Heart left ventricle (tissue), 16 donors: ENCODE results near the gene NEDD4L. TPM values are rescaled to one million over a fixed set of nuclear protein-coding genes. Genes with fewer than 3 reads are reported as not detected.

Experiments
- ATAC-seq, 4 donors: fragments of 200-7000 bp; cut with Tn5 transposase; one replicate each; pipeline ENCODE4 v1.9.1; 2020 to 2022; ENCODE audit warnings: moderate library complexity in 4 of 4, mild to moderate bottlenecking in 3 of 4, moderate number of reproducible peaks in 1 of 4
- DNase-seq, 5 donors: peaks; one replicate each; pipeline ENCODE4 v3.0.0-alpha.2; 2020
- H3K27ac ChIP-seq, 12 donors: fragments of 200-600 bp; sonication (generic) in 4 of 12; one replicate each; pipeline versions ENCODE4 v1.5.0 to v1.8.0; 2016 to 2022; ENCODE audit warnings: mild to moderate bottlenecking in 2 of 12
- H3K27me3 ChIP-seq, 9 donors: fragments of 200-600 bp; sonication (generic) in 2 of 9; one replicate each; pipeline versions ENCODE4 v1.5.1 to v1.8.0; 2016 to 2022; ENCODE audit warnings: mild to moderate bottlenecking in 3 of 9
- H3K36me3 ChIP-seq, 9 donors: fragments of 200-600 bp; sonication (generic) in 2 of 9; one replicate each; pipeline versions ENCODE4 v1.5.0 to v1.8.0; 2018 to 2022; ENCODE audit warnings: mild to moderate bottlenecking in 2 of 9
- H3K4me1 ChIP-seq, 12 donors: fragments of 200-600 bp; sonication (generic) in 4 of 12; one replicate each; pipeline versions ENCODE4 v1.5.0 to v1.8.0; 2016 to 2022; ENCODE audit warnings: mild to moderate bottlenecking in 3 of 12
- H3K4me3 ChIP-seq, 12 donors: fragments of 200-600 bp; sonication (generic) in 4 of 12; one replicate each; pipeline versions ENCODE4 v1.5.0 to v1.8.0; 2017 to 2022; ENCODE audit warnings: mild to moderate bottlenecking in 9 of 12, moderate library complexity in 4 of 12
- H3K9me3 ChIP-seq, 12 donors: fragments of 200-600 bp; sonication (generic) in 4 of 12; one replicate each; pipeline versions ENCODE4 v1.5.0 to v1.8.0; 2016 to 2022; ENCODE audit warnings: mild to moderate bottlenecking in 1 of 12
- POLR2A ChIP-seq, 2 donors: fragments of 450-650 bp; IDR thresholded peaks; one replicate each; pipeline ENCODE4 v1.6.1; 2017; ENCODE audit warnings: antibody characterized with exemption in 2 of 2, mild to moderate bottlenecking in 2 of 2, moderate library complexity in 2 of 2
- WGBS, 4 donors: extraction: QIAGEN DNeasy Blood & Tissue Kit in 2 of 4; methylation state at CpG; one replicate each; pipeline versions ENCODE4 v1.1.5 to v1.1.7; 2013 to 2018; 5-methylcytosine and 5-hydroxymethylcytosine counted together
- intact Hi-C, 10 donors: fragments of 100-400 bp; cut with DNase I; formaldehyde crosslinking; loops; one replicate each; pipeline versions ENCODE4 v1.11.1 to v1.14.2; 2022
- polyA plus RNA-seq, 2 donors: library from polyadenylated mRNA; stranded (reverse); fragments of 200-250 nt; gene quantifications; one replicate each; pipeline ENCODE4 v1.2.3, GENCODE V29; 2013
- total RNA-seq, 9 donors: library from RNA; depleted of rRNA in 2 of 9; stranded (reverse); fragments of >200 nt in 2 of 9; fragmentation: NEBNext Ultra II Directional in 3 of 9; extraction: Animal tissue kit (Norgen Biotek cat#: 25700) in 3 of 9; gene quantifications; one replicate each; pipeline versions ENCODE4 v1.1.0 to v1.2.4, GENCODE V29; 2016 to 2023
- TF ChIP-seq, protein P1 (sequence below), 12 donors: fragments of 200-600 bp; sonication (generic) in 4 of 12; IDR thresholded peaks; one replicate each; pipeline versions ENCODE4 v1.5.0 to v1.8.0; 2018 to 2022; ENCODE audit warnings: antibody characterized with exemption in 12 of 12, mild to moderate bottlenecking in 5 of 12
- donor health status: ischemic (EF 13 %, LVEDD 7.1; RV severe dilation, severe dysfunction).
- donor health status: healthy with polysubstance abuse.
- donor health status: DM: no; HTN: yes; CAD: no.
- donor health status: DM: no; HTN: no; CAD: no.
- donor health status: ischemic (EF 25% LVEDD 6.9; RV normal size, moderate dysfunction).
- donor health status: ischemic (EF 25% LVEDD 5.7; RV mildly dilated, moderate dysfunction).
- donor health status: healthy.
- donor health status: DM: yes; HTN: yes; CAD: no.
- donor health status: ischemic (EF 35%, LVEDD 5.7; RV mildly dilated, moderate dysfunction).
- donor health status: nonischemic (EF 11% LVEDD 7.7; RV severe dilation, severe dysfunction).
- donor health status: DM: yes; HTN: yes; CAD: no.
- donor health status: PGD.
- donor health status: ischemic (EF 29% LVEDD 5.4; RV normal size, mild dysfunction).
- donor health status: nonischemic (EF 23%, LVEDD 6.1; RV moderate dilation, normal function).

NEDD4L gene
- total and polyA plus RNA-seq, 11 donors = 14.7 to 64.1 (median 51.7) TPM

DNA sequence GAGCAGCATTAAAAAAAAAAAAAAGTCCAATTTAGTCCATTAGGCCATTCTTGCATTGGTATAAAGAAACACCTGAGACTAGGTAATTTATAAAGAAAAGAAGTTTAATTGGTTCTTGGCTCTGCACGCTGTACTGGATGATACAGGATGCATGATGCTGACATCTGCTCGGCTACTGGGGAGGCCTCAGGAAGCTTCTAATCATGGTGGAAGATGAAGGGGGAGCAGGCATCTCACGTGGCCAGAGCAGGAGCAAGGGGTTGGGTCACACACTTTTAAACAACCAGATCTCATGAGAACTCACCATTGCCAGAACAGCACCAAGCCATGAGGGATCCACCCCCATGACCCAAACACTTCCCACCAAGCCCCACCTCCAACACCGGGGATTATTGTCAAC lies 100.1 kb downstream of the NEDD4L start:
- Histone ChIP-seq H3K9me3 (no peaks in the 10 kb centered on the region), H3K27me3 (no peaks in the 10 kb centered on the region), H3K4me1 (peaks cover 0 to 7% (median 0%) of the 10 kb centered on the region in 12 donors), H3K36me3 (no peaks in the 10 kb centered on the region), H3K4me3 (no peak overlapping the region), H3K27ac (no peak overlapping the region)
- WGBS, 4 donors = 95 to 98% (median 97%) methylated on average over 4 of the region's 4 CpGs
- DNase-seq = no peak
- TF ChIP-seq, protein P1, sequence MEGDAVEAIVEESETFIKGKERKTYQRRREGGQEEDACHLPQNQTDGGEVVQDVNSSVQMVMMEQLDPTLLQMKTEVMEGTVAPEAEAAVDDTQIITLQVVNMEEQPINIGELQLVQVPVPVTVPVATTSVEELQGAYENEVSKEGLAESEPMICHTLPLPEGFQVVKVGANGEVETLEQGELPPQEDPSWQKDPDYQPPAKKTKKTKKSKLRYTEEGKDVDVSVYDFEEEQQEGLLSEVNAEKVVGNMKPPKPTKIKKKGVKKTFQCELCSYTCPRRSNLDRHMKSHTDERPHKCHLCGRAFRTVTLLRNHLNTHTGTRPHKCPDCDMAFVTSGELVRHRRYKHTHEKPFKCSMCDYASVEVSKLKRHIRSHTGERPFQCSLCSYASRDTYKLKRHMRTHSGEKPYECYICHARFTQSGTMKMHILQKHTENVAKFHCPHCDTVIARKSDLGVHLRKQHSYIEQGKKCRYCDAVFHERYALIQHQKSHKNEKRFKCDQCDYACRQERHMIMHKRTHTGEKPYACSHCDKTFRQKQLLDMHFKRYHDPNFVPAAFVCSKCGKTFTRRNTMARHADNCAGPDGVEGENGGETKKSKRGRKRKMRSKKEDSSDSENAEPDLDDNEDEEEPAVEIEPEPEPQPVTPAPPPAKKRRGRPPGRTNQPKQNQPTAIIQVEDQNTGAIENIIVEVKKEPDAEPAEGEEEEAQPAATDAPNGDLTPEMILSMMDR (IDR thresholded peaks at IDR 0.05) = no peak
- TF ChIP-seq POLR2A (IDR thresholded peaks at IDR 0.05) = no peak
- no peak for ATAC-seq
- intact Hi-C loops = loop anchor here in 2 of 10 donors (5.0 to 10.0 kb wide), 3 partner anchors 38 to 181 kb away; no protein-coding TSS in a partner anchor

DNA sequence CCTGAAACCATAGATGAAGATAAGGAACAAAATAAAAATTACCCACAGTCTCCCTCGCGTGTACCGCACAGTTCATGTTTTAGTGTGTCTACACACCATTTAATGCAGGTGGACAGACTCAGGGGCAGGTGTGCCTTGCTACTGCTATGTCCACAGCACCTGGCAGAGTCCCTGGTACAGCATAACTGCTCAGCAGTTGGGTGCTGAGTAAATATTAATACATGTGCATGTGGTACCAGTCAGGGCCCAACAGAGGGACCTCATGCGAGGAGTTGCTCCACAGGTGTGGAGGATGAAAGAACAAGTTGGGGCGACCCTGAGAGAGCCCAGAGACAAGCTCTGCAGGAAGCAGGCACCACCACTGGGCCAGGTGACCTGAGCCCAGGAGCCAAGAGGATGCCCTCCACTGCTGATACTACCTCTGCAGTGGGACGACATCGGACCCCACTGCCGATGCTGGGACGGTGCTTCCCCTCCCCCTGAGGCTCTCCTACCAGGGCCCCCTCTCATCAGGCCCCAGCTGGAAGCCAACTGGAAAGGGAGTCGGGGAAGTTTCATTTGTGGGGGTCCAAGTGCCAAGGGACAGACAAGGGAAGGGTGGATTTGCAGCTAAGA lies 100.8 kb downstream of the NEDD4L start:
- ATAC-seq (peak in 1 of 4 donors; percentile 10), DNase-seq (no peak)
- H3K27ac ChIP-seq = no peak overlapping the region
- H3K36me3 ChIP-seq = no peaks in the 10 kb centered on the region
- intact Hi-C loops = loop anchor here in 2 of 10 donors (5.0 to 10.0 kb wide), 3 partner anchors 38 to 180 kb away; no protein-coding TSS in a partner anchor
- no peak overlapping the region for H3K4me3 ChIP-seq
- TF ChIP-seq, protein P1 (IDR thresholded peaks at IDR 0.05) = no peak
- no peak for TF ChIP-seq POLR2A (IDR thresholded peaks at IDR 0.05)
- H3K4me1 ChIP-seq = peaks cover 0 to 7% (median 0%) of the 10 kb centered on the region in 12 donors
- WGBS, 4 donors = 95 to 96% (median 96%) methylated on average over 6 to 10 of the region's 10 CpGs
- H3K27me3 ChIP-seq = no peaks in the 10 kb centered on the region
- H3K9me3 ChIP-seq = no peaks in the 10 kb centered on the region

DNA sequence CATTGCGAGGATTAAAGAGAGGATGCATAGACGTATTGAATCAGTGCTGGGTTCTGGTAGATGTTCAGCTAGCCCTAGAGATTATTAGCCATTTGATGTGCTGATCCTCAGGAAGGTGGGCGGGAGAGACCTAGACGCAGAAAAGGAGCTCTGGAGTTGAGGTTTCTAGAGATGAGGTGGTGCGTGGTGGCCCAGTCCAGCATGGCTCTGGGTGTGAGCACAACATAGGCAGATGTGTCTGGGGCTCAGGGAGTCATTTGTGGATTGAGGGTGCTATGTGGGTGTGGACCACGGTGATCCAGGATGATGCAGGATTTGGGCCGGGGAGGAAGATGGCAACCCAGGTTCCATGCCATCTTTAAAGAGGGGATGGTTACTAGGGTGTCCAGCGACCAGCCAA lies 102.1 kb downstream of the NEDD4L start:
- intact Hi-C loops = loop anchor here in 1 of 10 donors (10.0 kb wide), 1 partner anchor 179 kb away; no protein-coding TSS in a partner anchor

DNA sequence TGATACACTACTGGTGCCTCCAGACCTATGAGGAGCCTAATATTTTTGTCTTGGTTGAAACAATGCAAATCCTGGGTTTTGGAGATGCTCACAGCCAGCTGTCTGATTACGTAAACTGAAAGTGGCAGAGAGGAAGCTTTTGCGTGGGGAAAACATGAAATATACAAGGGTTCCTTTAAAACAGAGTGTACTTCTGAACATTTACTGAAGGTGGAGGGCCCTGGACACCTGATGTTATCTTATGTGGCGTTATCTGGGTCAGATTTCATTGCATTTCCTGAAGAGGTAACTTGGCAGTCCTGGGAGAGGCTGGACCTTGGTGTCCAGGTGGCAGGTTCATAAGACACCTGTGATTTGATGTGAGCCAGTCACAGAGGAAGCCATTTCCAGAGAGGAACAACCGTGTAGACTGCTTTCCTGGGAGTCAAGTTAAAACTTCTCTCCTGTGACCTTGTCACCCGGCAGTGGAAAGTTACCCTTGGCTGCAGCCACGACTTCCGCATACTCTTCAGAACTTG lies 105.0 kb downstream of the NEDD4L start:
- intact Hi-C loops = loop anchor here in 1 of 10 donors (10.0 kb wide), 1 partner anchor 176 kb away; no protein-coding TSS in a partner anchor

More for the DNA sequence above, 102.1 kb downstream of the NEDD4L start:
- H3K27me3 ChIP-seq = no peaks in the 10 kb centered on the region
- no peaks in the 10 kb centered on the region for H3K9me3 ChIP-seq
- no peaks in the 10 kb centered on the region for H3K36me3 ChIP-seq
- no peak overlapping the region for H3K4me3 ChIP-seq
- peaks cover 0 to 7% (median 0%) of the 10 kb centered on the region in 12 donors for H3K4me1 ChIP-seq
- ATAC-seq (no peak), DNase-seq (no peak)
- H3K27ac ChIP-seq = no peak overlapping the region
- no peak for TF ChIP-seq POLR2A (IDR thresholded peaks at IDR 0.05)
- TF ChIP-seq, protein P1 (IDR thresholded peaks at IDR 0.05) = no peak
- 92 to 96% (median 95%) methylated on average over 8 of the region's 8 CpGs for WGBS, 4 donors

More for the DNA sequence above, 105.0 kb downstream of the NEDD4L start:
- TF ChIP-seq, protein P1 (IDR thresholded peaks at IDR 0.05) = no peak
- TF ChIP-seq POLR2A (IDR thresholded peaks at IDR 0.05) = no peak
- Histone ChIP-seq H3K4me1 (no peaks in the 10 kb centered on the region), H3K27me3 (no peaks in the 10 kb centered on the region), H3K27ac (no peak overlapping the region), H3K36me3 (no peaks in the 10 kb centered on the region), H3K9me3 (no peaks in the 10 kb centered on the region), H3K4me3 (no peak overlapping the region)
- DNase-seq (no peak), ATAC-seq (no peak)
- WGBS, 4 donors = 74 to 84% (median 81%) methylated on average over 7 of the region's 7 CpGs
